Loucy (cell line): ENCODE measurements around the gene GALNT10.

Experiments
- H2AFZ ChIP-seq: fragments of 200-600 bp; sonication (generic); 2 replicates; pipeline ENCODE4 v1.6.0; 2016; ENCODE audit warnings: antibody characterized with exemption, mild to moderate bottlenecking, low read length, moderate library complexity
- H3F3A ChIP-seq: fragments of 200-600 bp; 2 replicates; pipeline ENCODE4 v1.6.0; 2016; ENCODE audit warnings: antibody characterized with exemption, low read depth, mild to moderate bottlenecking
- H3K27me3 ChIP-seq: fragments of 200-600 bp; sonication (generic); 2 replicates; pipeline ENCODE4 v1.6.1; 2014; ENCODE audit warnings: low read length, mild to moderate bottlenecking; ENCODE audit not compliant: insufficient read depth, poor library complexity, severe bottlenecking
- H3K36me3 ChIP-seq: fragments of 200-600 bp; sonication (generic); 2 replicates; pipeline ENCODE4 v1.6.1; 2016; ENCODE audit warnings: low read length; ENCODE audit not compliant: insufficient read depth
- H3K4me1 ChIP-seq: fragments of 200-600 bp; sonication (generic); 2 replicates; pipeline ENCODE4 v1.5.1; 2014; ENCODE audit warnings: low read length, mild to moderate bottlenecking; ENCODE audit not compliant: insufficient read depth, poor library complexity, severe bottlenecking
- H3K4me2 ChIP-seq: fragments of 200-600 bp; sonication (generic); 2 replicates; pipeline ENCODE4 v1.6.0; 2014; ENCODE audit warnings: antibody characterized with exemption, low read length, low read depth, mild to moderate bottlenecking; ENCODE audit not compliant: poor library complexity, severe bottlenecking
- H3K4me3 ChIP-seq: fragments of 200-600 bp; sonication (generic); 2 replicates; pipeline ENCODE4 v1.5.1; 2014; ENCODE audit warnings: low read length, mild to moderate bottlenecking, mixed read lengths; ENCODE audit not compliant: poor library complexity, severe bottlenecking
- H3K79me2 ChIP-seq: fragments of 200-600 bp; sonication (generic); 2 replicates; pipeline ENCODE4 v1.6.1; 2014; ENCODE audit warnings: low read length; ENCODE audit not compliant: insufficient read depth
- H3K9ac ChIP-seq: fragments of 200-600 bp; sonication (generic); 2 replicates; pipeline ENCODE4 v1.6.0; 2014; ENCODE audit warnings: mild to moderate bottlenecking, low read depth, low read length, moderate library complexity; ENCODE audit not compliant: poor library complexity, severe bottlenecking
- H3K9me2 ChIP-seq: fragments of 200-600 bp; sonication (generic); replicated peaks from 2 replicates; pipeline ENCODE4 v1.6.1; 2016; ENCODE audit warnings: low read depth, low read length, mixed read lengths
- H3K9me3 ChIP-seq: fragments of 200-600 bp; sonication (generic); 2 replicates; pipeline ENCODE4 v1.6.1; 2014; ENCODE audit warnings: mild to moderate bottlenecking, antibody characterized with exemption, low read length, low read depth; ENCODE audit not compliant: insufficient read depth
- H4K20me1 ChIP-seq: fragments of 200-600 bp; sonication (generic); 2 replicates; pipeline ENCODE4 v1.6.0; 2014; ENCODE audit warnings: antibody characterized with exemption, low read length, mild to moderate bottlenecking; ENCODE audit not compliant: insufficient read depth, poor library complexity, severe bottlenecking
- CTCF ChIP-seq: fragments of 200-600 bp; sonication (generic); conservative IDR thresholded peaks from 2 replicates; pipeline ENCODE4 v1.5.1; 2014; ENCODE audit warnings: mild to moderate bottlenecking, antibody characterized with exemption, low read length
- EZH2phosphoT487 ChIP-seq: fragments of 200-600 bp; IDR thresholded peaks from 2 replicates; pipeline ENCODE4 v1.6.1; 2018; ENCODE audit warnings: antibody characterized with exemption, mild to moderate bottlenecking, moderate library complexity, borderline replicate concordance

The GALNT10 gene

GRCh38 chr5:154237946-154238345 is 47.4 kb downstream of the GALNT10 start:
- Histone ChIP-seq H3K9ac (no peak overlapping the region), H3K9me3 (no peaks in the 10 kb centered on the region), H3F3A (no peaks in the 10 kb centered on the region), H3K36me3 (no peaks in the 10 kb centered on the region), H3K27me3 (no peaks in the 10 kb centered on the region), H3K4me2 (peak overlapping the region; percentile 75), H3K4me3 (no peak overlapping the region), H2AFZ (no peak overlapping the region), H3K4me1 (peaks cover 69% of the 10 kb centered on the region), H4K20me1 (no peaks in the 10 kb centered on the region), H3K79me2 (peaks cover 22% of the 10 kb centered on the region; the same call in 1 of the 2 replicates), H3K9me2 (no peaks in the 10 kb centered on the region)
- no peak for TF ChIP-seq EZH2phosphoT487
- no peak for TF ChIP-seq CTCF

- Histone ChIP-seq H3K9me2 (no peaks in the 10 kb centered on the region), H3K4me3 (peak overlapping the region; percentile 21), H3K9me3 (no peaks in the 10 kb centered on the region), H3K36me3 (no peaks in the 10 kb centered on the region), H3K9ac (no peak overlapping the region), H2AFZ (no peak overlapping the region), H3K4me1 (peaks cover 61% of the 10 kb centered on the region), H3K27me3 (no peaks in the 10 kb centered on the region), H3F3A (no peaks in the 10 kb centered on the region), H4K20me1 (no peaks in the 10 kb centered on the region), H3K79me2 (peaks cover 22% of the 10 kb centered on the region; the same call in 1 of the 2 replicates), H3K4me2 (peak overlapping the region; percentile 75)
- TF ChIP-seq EZH2phosphoT487 (no peak), CTCF (no peak)
Measured at GRCh38 chr5:154238776-154239481, 48.4 kb downstream of the GALNT10 start.

GRCh38 chr5:154240595-154240994 is 50.1 kb downstream of the GALNT10 start:
- H3K79me2 ChIP-seq: peaks cover 22% of the 10 kb centered on the region; the same call in 1 of the 2 replicates

More at GRCh38 chr5:154240595-154240994, 50.1 kb downstream of the GALNT10 start:
- no peaks in the 10 kb centered on the region for H3F3A ChIP-seq
- peaks cover 45% of the 10 kb centered on the region for H3K4me1 ChIP-seq
- no peaks in the 10 kb centered on the region for H3K9me2 ChIP-seq
- H4K20me1 ChIP-seq: no peaks in the 10 kb centered on the region
- no peak overlapping the region for H3K4me2 ChIP-seq
- TF ChIP-seq EZH2phosphoT487 (no peak), CTCF (no peak)
- no peak overlapping the region for H3K4me3 ChIP-seq
- no peak overlapping the region for H3K9ac ChIP-seq
- no peak overlapping the region for H2AFZ ChIP-seq
- H3K27me3 ChIP-seq: no peaks in the 10 kb centered on the region
- no peaks in the 10 kb centered on the region for H3K9me3 ChIP-seq
- H3K36me3 ChIP-seq: no peaks in the 10 kb centered on the region
